NOMO-1 (cell line): ENCODE results near the gene BANF2.

Source experiments
- DNase-seq, 2 experiments: peaks; one replicate each; lab custom pipeline; 2025; ENCODE audit not compliant: unreplicated experiment in 2 of 2; lab: John Stamatoyannopoulos, UW

The BANF2 gene

DNA sequence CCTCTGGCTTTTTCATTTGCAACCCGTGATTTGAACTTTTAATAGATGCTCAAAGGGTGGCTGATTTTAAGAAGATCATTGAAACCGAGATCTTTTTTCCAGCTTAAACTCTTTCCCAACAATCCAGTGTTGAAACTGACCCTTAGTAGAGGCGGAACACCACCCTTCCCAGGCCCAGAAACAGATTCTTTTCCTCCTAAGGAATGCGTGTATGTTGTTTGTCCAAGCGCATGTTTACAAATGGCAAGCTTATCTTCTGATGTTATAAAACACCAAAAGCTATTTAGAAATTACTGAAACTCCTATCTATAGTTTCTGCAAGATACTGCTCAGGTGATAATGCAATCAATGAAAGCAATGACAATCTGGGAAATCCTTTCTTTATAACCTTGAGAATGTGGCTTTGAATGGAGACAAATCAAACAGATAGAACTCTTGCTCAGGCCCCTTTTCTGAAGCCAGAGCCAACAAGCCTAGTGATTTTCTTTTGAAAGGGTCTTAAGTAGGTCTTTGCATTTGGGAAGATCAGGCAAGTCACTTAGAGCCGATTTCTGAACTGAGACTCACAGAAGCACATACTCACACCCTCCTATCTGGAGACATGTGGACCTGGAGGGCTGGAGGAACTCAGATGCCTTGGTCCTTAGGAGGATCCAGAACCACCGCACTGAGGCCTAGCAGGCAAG lies 9.1 kb downstream of the BANF2 start:
- DNase-seq = no peak

DNA sequence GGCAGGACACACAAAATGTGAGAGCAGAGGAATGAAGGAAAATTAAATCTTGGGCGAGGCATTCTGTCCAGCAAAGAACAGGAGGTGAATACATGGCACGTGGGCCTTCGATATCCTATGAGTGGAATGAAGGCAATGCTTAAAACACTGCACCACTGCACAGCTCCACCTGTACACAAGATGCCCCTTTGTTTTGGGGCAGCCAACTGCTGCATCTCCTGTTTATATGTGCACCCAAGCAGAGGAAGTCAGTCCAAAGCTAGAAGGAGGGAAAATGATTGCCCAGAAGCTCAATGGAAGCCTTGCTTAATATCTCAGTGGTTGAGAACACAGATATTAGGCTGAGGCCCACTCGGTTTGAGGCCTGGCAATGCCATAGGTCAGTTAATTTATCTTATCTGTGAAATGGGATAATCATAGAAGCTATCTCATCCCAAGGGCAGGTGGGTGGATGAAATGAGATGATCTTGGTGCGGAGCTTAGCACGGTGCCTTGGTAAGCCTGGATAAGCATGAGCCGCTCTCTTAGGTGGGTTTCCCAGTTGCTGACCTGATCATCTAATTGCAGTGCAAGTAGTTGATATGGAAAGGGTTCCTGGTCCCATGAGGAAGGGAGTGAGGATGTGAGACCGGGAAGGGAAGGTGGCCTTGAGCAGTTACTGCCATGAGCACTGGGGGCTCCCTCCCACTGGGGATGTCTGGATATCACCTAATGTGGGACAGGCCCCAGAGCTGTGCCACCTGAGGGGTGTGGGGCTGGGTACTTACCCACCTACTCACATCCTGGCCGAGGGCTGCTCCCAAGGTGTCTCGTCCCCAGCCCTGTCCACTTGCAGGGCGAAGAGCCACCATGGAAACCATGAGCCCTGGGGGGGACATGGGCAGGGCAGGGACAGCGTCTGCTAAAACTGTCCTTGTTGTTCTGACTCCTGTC lies 9.9 kb downstream of the BANF2 start:
- no peak for DNase-seq

- DNase-seq = no peak
Measured at GRCh38 chr20:17710379-17711266, 10.9 kb downstream of the BANF2 start.

DNA sequence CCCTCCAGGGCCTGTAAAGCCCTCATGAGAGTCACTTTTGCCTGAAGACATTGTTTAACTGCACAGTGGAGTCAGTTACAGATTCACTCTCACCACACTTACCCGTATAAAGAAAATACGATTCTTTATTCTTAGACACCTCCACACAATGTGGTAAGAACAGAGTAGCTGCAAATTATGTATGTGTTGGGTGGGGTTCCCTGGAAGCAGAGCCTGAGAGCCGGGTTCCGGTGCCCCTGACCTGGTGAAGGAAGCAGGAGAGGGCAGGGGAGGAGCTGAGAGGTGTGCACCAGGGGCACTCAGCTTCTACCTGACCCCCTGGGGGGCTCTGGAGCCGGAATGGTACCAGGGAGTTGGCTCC lies 11.5 kb downstream of the BANF2 start:
- DNase-seq = no peak

DNA sequence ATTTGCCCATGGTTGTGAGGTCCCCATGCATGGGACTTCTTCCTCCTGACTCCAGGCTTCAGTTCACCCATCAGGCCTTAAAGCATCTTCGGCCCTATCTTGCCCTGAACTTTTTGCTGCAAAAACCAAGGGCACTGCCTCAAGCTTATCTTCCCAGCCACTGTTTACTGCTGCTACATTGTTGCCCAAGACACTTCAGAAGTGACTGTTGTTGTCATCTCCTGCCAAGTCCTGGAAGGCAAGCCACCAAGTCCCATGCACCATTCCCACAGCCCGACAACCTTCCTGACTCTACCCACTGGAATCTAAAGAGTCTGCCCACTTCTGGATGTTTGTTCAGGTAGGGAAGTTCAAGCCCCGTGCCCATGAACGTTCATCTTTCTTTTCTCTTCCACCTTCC lies 12.4 kb downstream of the BANF2 start:
- DNase-seq = no peak

DNA sequence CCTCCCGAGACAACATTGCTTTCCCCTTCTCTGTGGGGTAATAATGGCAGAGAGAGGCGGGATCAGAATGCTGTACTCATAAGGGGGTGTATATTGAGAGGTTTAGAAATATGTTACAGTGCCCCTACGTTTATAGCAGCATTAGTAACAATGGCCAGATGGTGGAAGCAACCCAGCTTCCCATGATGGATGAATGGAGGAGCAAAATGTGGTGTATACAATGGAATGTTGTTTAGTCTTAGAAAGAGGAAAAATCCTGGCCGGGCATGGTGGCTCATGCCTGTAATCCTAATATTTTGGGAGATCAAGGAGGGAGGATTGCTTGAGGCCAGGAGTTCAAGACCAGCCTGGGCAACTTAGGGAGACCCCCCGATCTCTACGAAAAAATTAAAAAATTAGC lies 12.9 kb downstream of the BANF2 start:
- DNase-seq = no peak

GRCh38 chr20:17714597-17714996 lies 14.8 kb downstream of the BANF2 start:
- DNase-seq = no peak

DNA sequence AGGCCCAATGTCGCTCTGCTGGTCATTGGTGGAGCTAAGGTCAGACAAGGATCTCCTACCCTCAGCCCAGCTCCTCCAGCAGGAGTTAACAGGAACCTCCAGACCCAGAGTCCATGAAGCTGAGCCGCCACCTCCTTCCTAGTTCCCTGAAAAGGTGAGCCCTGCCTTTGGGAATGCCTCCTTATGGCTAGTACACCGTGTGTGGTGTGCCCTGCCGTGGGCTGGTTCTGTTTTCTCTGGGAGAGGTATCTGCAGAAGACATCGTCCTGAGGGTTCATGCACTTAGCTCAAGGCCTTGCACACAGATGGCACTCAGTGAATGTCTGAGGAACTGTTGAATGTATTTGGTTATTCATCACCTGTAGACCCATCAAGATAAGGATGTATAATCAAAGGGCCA lies 15.3 kb downstream of the BANF2 start:
- no peak for DNase-seq

GRCh38 chr20:17716331-17716730 lies 16.6 kb downstream of the BANF2 start:
- no peak for DNase-seq

DNA sequence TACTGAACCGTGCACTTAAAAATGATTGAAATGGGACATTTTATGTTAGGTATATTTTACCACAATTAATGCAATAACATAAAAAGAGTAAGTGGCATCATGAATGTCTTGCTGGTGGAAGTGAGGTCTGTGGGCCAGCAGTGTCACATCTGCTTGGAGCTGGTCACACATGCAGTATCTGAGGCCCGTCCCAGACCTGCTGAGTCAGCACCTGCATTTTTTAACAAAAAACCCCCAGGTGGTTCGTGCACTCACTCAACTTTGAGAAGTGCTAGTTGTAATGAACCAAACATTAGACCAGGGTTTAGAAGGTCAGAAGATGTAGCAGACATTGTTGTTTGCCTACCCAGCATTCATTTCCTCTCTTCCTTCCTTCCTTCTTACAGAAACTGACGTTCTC lies 21.0 kb downstream of the BANF2 start:
- DNase-seq = no peak

GRCh38 chr20:17721802-17722486 lies 22.2 kb downstream of the BANF2 start:
- no peak for DNase-seq

DNA sequence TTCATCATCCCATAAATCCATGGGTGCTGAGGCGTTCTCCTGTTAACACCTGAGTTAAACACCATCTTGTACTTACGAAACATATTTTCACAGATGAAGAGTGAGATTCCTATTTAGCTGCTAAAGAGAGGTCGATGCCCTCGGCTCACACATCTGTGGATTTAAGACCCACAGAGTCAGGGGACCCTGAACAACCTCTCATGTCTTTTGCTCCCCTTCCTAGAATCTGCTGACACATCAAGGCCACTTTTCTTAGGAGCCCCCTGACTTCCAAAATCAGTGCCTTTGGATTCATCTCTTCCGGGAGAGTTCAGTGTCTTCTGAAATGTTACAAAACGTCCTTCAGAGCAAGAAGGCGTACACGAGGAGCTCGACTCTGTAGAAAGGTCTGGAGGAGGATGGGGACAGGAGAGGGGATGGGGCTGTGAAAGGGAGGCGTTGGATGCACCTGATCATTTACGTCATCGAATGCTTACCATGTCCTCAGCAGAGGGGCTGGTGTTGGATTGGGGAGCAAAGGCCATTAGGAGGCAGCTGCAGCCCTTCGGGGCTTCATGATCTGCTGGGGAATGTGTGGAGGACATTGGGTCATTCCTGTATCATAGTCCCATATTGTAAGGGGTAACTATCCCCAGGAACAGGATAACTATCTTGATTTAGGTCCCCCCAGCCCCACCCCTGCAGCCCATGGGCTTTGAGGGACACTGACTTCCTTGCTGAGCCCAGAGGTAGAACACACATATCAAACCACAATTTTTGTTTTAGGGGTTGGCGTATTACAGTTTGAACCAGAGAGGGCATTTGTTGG lies 22.9 kb downstream of the BANF2 start:
- DNase-seq = no peak

DNA sequence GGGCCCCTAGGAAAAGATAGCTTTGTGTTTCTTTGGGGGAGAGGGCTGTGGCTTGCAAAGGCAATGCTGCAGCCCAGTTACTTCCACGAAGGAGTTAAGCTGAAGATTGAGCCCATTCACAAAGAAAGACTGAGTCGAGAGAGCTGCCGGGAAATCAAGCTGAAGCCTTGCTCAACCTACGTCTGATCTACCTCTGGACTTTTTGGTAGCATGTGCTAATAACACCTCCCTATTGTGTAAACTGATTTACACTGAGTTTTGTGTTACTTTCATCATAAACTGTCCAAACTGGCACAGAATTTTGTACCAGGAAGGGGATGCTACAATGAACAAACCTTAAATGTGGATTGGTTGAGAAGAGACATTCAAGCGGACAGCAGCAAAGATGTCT lies 23.5 kb downstream of the BANF2 start:
- DNase-seq = no peak

DNA sequence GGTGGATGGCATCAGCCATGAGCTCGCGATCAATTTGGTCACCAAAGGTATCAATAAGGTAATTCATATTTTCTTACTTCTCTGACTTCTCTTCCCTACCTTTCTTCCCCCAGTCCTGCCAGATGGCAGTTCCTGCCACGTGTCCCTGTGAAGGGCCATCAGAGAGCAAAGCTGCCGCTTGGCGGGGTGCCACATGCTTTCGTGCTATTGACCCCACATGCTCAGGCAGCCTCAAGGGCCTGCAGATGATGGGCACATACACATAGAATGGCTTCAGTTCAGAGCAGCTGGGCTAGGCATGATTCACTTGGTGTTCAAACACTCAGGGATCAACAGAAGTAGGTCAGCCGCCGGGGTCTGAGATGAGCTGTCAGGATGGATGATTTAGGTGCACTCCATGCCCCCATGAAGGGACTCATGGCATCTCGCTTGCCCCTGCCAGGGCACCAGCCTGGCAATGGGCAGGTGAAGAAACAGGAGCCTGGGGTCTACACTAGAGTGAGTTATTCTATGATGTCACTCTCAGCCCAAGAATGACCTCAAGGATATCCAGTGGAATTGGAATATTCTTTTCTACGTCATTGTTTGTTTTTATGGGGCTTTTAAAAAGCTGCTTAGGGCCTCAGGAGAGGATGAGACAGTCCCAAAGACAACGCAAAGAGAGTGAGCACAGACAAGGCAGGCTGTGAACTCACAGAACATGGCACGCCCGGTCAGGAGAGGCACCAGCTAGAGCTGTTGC lies 25.5 kb downstream of the BANF2 start:
- no peak for DNase-seq

DNA sequence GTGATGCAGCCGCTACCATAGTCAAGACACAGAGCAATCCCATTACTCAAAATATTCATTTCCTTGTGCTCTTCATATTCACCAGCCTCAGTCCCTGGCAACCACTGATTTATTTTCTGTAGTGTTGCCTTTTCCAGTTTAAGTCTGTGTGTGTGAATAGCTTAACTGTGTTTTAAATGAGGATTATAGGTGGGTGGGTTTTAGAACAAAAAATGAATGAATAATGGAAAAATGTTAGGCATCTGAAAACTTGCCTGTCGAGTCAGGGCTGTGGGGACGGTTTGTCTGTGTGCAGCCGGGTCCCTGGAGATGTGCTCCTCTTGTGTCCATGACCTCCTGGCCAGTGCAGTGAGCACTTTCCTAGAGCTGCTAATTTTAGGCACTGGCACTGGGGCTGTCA lies 27.1 kb downstream of the BANF2 start:
- DNase-seq = no peak

GRCh38 chr20:17727351-17727750 lies 27.6 kb downstream of the BANF2 start:
- no peak for DNase-seq

DNA sequence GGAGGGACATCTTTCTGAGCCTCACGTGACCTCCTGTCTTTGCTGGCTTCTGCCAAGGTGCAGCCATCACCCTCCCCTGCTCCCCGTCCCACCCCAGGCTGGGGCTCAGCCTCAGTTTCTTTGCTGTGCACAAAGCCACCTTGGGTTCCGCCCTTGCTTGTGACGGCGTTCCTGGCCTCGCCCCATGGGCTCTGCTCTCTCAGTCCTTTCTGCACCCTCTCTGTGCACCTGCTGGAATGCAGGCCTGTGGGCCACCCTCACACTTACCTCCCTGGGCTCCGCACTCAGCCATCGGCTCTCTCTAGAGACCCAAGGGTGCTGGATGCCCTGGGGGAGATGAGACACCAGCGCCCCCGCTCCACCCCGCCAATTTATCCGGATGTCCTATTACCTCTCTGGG lies 28.3 kb downstream of the BANF2 start:
- DNase-seq = no peak

DNA sequence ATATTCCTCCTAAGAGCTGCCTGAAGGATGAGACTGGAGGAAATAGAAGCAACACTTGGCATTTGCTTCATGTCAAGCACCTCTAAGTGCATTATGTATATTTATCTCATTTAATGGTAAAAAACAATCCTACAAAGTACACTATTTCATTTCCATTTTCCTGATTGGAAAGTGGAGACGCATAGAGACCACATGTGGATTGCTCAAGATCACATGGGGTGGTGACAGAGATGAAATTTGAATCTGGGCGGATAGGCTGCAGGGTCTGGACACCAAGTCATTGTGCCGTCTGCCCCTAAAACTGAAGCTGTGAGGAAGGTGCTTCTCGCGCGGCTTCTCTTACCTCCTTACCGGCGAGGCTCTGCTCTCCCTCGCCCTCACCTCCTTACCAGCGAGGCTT lies 30.3 kb downstream of the BANF2 start:
- no peak for DNase-seq

DNA sequence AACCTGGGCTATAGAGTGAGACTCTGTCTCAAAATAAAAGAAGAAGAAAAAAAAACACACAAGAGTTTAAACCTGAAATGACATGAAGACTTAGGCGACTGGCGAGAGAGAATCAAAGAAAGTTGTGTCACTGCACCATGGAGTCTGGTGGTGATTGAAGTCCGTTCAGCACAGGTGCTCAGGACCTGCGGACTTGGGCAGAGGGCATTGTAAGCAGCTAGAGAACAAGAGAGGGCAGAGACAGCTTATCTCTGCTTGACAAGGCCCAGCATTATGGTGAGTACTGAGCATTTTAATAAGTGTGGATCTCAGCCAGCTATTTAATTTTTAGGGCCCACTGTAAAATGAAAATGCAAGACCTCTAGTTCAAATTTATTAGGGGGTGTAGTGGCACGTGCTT lies 31.5 kb downstream of the BANF2 start:
- no peak for DNase-seq
